ENCODE results near the gene GNGT2. TPM values are rescaled to one million over a fixed set of nuclear protein-coding genes. Genes with fewer than 3 reads are reported as not detected.

GNGT2 gene
- total RNA-seq, 2 donors from 2014 or later = 37.5 to 40.2 TPM

GRCh38 chr17:49218941-49219913, 8.9 kb upstream of the GNGT2 start:
- H3K9me3 Mint-ChIP-seq = no peaks in the 10 kb centered on the region
- peak; percentile 56 to 61 for ATAC-seq
- no peak for DNase-seq (ENCODE audit: low spot score in 2 of 2)
- H3K36me3 Mint-ChIP-seq = peaks cover 5 to 43% of the 10 kb centered on the region in 2 donors
- H3K27ac Mint-ChIP-seq = peak overlapping the region in 1 of 2 donors; percentile 80

- peak in 1 of 2 donors; percentile 67 for DNase-seq (ENCODE audit: low spot score in 2 of 2)
- no peaks in the 10 kb centered on the region for H3K9me3 Mint-ChIP-seq
- peak; percentile 68 to 81 for ATAC-seq
- peaks cover 14 to 56% of the 10 kb centered on the region in 2 donors for H3K36me3 Mint-ChIP-seq
- H3K27ac Mint-ChIP-seq = peak overlapping the region; percentile 5 to 80
These were observed 7.5 kb upstream of the GNGT2 start for GRCh38 chr17:49217651-49218413.

GRCh38 chr17:49216953-49217650, 6.7 kb upstream of the GNGT2 start:
- no peaks in the 10 kb centered on the region for H3K9me3 Mint-ChIP-seq
- peaks cover 18 to 64% of the 10 kb centered on the region in 2 donors for H3K36me3 Mint-ChIP-seq
- no peak for ATAC-seq
- no peak overlapping the region for H3K27ac Mint-ChIP-seq
- no peak for DNase-seq (ENCODE audit: low spot score in 2 of 2)

GRCh38 chr17:49216482-49216881, 6.1 kb upstream of the GNGT2 start:
- no peak for DNase-seq (ENCODE audit: low spot score in 2 of 2)
- ATAC-seq = no peak
- Mint-ChIP-seq H3K36me3 (peaks cover 21 to 66% of the 10 kb centered on the region in 2 donors), H3K9me3 (no peaks in the 10 kb centered on the region), H3K27ac (peak overlapping the region; percentile 2 to 35)

GRCh38 chr17:49214676-49215360, 4.4 kb upstream of the GNGT2 start:
- no peak for ATAC-seq
- Mint-ChIP-seq H3K27ac (peak overlapping the region; percentile 18 to 87), H3K9me3 (no peaks in the 10 kb centered on the region), H3K36me3 (peaks cover 34 to 71% of the 10 kb centered on the region in 2 donors)
- DNase-seq (ENCODE audit: low spot score in 2 of 2) = no peak

- peaks cover 31 to 68% of the 10 kb centered on the region in 2 donors for H3K36me3 Mint-ChIP-seq
- H3K27ac Mint-ChIP-seq = peak overlapping the region; percentile 18 to 38
These were observed 3.5 kb upstream of the GNGT2 start for GRCh38 chr17:49213847-49214246.

GRCh38 chr17:49213399-49213798, 3.0 kb upstream of the GNGT2 start:
- Mint-ChIP-seq H3K36me3 (peaks cover 29 to 63% of the 10 kb centered on the region in 2 donors), H3K9me3 (no peaks in the 10 kb centered on the region), H3K27ac (no peak overlapping the region)
- no peak for ATAC-seq
- no peak for DNase-seq (ENCODE audit: low spot score in 2 of 2)

More at GRCh38 chr17:49213847-49214246, 3.5 kb upstream of the GNGT2 start:
- no peak for DNase-seq (ENCODE audit: low spot score in 2 of 2)
- no peak for ATAC-seq
- H3K9me3 Mint-ChIP-seq = no peaks in the 10 kb centered on the region

- Mint-ChIP-seq H3K36me3 (peaks cover 28 to 40% of the 10 kb centered on the region in 2 donors), H3K9me3 (no peaks in the 10 kb centered on the region), H3K27ac (peak overlapping the region; percentile 95 to 98)
- ATAC-seq (peak in 1 of 2 donors; percentile 12), DNase-seq (ENCODE audit: low spot score in 2 of 2) (no peak)
These were observed 1.3 kb downstream of the GNGT2 start for GRCh38 chr17:49209061-49209571.

- H3K27ac Mint-ChIP-seq = no peak overlapping the region
- DNase-seq (ENCODE audit: low spot score in 2 of 2) = no peak
- ATAC-seq = no peak
- H3K9me3 Mint-ChIP-seq = no peaks in the 10 kb centered on the region
- peaks cover 0 to 7% of the 10 kb centered on the region in 2 donors for H3K36me3 Mint-ChIP-seq
These were observed 5.9 kb downstream of the GNGT2 start for GRCh38 chr17:49204516-49204915.

- no peak overlapping the region for H3K27ac Mint-ChIP-seq
- DNase-seq (ENCODE audit: low spot score in 2 of 2) = no peak
- peaks cover 0 to 7% of the 10 kb centered on the region in 2 donors for H3K36me3 Mint-ChIP-seq
- ATAC-seq = no peak
- no peaks in the 10 kb centered on the region for H3K9me3 Mint-ChIP-seq
These were observed 6.6 kb downstream of the GNGT2 start for GRCh38 chr17:49203796-49204195.

GRCh38 chr17:49201481-49201927, 8.9 kb downstream of the GNGT2 start:
- no peak overlapping the region for H3K27ac Mint-ChIP-seq
- ATAC-seq (no peak), DNase-seq (ENCODE audit: low spot score in 2 of 2) (no peak)
- H3K36me3 Mint-ChIP-seq = no peaks in the 10 kb centered on the region
- H3K9me3 Mint-ChIP-seq = no peaks in the 10 kb centered on the region

GRCh38 chr17:49200423-49201083, 9.8 kb downstream of the GNGT2 start:
- no peaks in the 10 kb centered on the region for H3K36me3 Mint-ChIP-seq
- ATAC-seq (no peak), DNase-seq (ENCODE audit: low spot score in 2 of 2) (no peak)
- no peaks in the 10 kb centered on the region for H3K9me3 Mint-ChIP-seq
- H3K27ac Mint-ChIP-seq = no peak overlapping the region

GRCh38 chr17:49198211-49198610, 12.2 kb downstream of the GNGT2 start:
- no peaks in the 10 kb centered on the region for H3K36me3 Mint-ChIP-seq

GRCh38 chr17:49197346-49197998, 12.9 kb downstream of the GNGT2 start:
- no peaks in the 10 kb centered on the region for H3K36me3 Mint-ChIP-seq
- DNase-seq (ENCODE audit: low spot score in 2 of 2) (no peak), ATAC-seq (no peak)
- H3K27ac Mint-ChIP-seq = no peak overlapping the region
- H3K9me3 Mint-ChIP-seq = no peaks in the 10 kb centered on the region

More at GRCh38 chr17:49198211-49198610, 12.2 kb downstream of the GNGT2 start:
- no peak for DNase-seq (ENCODE audit: low spot score in 2 of 2)
- Mint-ChIP-seq H3K9me3 (no peaks in the 10 kb centered on the region), H3K27ac (no peak overlapping the region)
- ATAC-seq = no peak

- DNase-seq (ENCODE audit: low spot score in 2 of 2) = no peak
- Mint-ChIP-seq H3K36me3 (no peaks in the 10 kb centered on the region), H3K9me3 (no peaks in the 10 kb centered on the region), H3K27ac (no peak overlapping the region)
- no peak for ATAC-seq
These were observed 13.9 kb downstream of the GNGT2 start for GRCh38 chr17:49196520-49196919.
